ENCODE data around the gene FAM200B.

FAM200B gene

DNA sequence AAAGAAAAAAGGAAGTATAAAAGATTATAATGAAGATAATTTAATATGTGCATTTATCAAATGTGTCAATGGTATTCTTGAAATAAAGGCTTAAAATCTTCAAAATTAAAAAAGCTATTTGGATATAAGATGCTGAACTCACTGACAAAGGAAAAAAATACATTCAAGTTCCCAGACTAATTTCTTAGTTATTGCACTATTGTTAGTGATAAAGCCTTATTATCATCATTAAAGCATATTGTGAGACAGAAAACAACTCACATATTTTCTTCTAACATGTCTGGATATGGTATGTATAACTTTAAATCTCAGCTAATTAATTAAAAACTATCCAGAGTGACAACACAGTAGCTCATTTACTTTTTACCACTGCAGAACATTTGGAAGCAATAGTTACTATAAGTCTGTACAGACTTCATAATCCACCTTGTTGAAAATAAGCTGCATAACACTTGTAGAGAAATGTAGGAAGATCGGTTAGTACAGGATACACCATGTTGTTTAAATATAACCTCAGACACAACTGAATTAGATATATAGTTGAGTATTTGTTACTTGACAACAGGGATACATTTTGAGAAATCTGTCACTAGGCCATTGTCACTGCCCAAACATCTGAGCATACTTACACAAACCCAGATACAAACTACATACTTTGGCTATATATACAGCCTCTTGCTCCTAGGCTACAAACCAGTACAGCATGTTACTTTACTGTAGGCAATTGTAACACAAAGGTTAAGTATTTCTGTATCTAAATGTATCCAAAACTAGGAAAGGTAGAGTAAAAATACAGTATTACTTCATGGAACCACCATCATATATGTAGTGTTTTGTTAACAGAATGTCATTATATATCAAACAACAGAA lies 12.8 kb upstream of the FAM200B start:
- no peak for FAIRE-seq

- FAIRE-seq: no peak
Observed at GRCh38 chr4:15670576-15670975, 11.1 kb upstream of the FAM200B start.

GRCh38 chr4:15672101-15672500 lies 9.5 kb upstream of the FAM200B start:
- FAIRE-seq: no peak

- FAIRE-seq: no peak
Observed at GRCh38 chr4:15673337-15673736, 8.3 kb upstream of the FAM200B start.

GRCh38 chr4:15674046-15674445 lies 7.6 kb upstream of the FAM200B start:
- no peak for FAIRE-seq

DNA sequence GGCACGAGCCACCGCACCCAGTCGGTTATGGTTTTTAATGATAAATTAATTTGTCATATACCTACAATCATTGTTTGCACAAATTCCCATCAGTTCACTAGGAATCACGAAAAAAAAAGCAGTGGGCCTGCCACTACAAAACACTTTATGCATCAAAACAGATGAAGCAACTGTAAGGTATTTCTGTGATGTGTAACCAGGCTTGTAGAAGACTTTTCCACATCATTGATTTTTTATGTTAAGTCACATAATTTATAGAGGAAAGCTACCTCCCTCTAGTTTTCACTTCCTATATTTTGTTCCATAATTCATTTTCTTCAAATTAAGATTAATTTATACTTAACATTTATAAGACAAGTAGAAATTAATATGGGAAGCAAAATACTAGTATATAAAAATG lies 6.7 kb upstream of the FAM200B start:
- no peak for FAIRE-seq

DNA sequence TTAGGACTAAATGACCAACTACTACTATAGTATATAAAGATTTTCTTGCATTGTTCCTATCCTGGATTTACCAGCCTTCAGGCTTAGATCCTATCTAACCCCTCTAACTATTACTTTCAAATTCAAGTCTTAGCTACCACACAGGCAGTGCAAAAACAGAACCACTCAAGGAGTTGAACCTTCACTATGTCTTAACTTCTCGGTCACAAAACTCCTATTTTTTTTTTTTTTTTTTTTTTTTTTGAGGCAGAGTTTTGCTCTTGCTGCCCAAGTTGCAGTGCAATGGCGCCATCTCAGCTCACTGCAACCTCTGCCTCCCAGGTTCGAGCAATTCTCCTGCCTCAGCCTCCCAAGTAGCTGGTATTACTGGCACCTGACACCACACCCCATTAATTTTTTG lies 6.3 kb upstream of the FAM200B start:
- FAIRE-seq: no peak

- no peak for FAIRE-seq
Observed at GRCh38 chr4:15676039-15676438, 5.6 kb upstream of the FAM200B start.

DNA sequence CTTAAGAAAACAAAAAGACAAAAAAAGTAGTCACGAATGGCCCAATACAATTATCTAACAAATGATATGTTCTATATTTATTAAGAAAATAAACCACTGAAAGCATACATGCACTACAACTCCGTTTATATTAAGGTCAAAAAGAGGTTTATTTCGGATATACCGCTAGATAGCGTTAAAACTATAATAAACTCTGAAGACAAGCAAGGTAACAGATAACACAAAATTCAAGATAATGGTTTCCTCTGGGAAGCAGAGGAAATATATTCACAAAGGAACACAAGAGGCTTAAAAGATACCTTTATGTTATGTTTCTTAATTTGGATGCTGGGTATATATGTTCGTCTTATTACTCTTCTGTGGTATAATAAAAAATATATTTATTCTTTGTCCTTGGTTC lies 4.7 kb upstream of the FAM200B start:
- FAIRE-seq: no peak

DNA sequence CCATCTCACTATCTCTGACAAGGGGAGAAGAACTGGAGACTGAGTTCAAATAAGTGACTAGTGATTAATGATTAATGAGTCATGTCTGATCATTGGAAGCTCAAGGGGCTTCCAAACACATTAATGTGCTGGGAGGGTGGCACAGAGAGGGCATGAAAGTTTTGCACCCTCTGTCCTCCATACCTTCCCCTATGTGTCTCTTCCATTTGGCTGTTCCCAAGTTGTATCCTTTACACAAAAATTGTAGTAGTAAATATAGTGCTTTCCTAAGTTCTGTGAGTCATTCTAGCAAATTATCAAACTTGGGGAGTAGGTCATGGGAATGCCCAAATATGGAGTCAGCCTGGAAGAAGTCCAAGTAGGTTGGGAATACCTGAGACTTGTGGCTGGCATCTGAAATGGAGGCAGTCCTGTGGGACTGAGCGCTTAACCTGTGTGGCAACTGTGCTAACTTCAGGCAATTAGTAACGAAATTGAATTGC lies 4.1 kb upstream of the FAM200B start:
- FAIRE-seq: no peak

GRCh38 chr4:15681067-15681371 lies 608 bp upstream of the FAM200B start:
- no peak for FAIRE-seq

- FAIRE-seq: peak; percentile 55
Observed at GRCh38 chr4:15682242-15683142, 865 bp downstream of the FAM200B start.

DNA sequence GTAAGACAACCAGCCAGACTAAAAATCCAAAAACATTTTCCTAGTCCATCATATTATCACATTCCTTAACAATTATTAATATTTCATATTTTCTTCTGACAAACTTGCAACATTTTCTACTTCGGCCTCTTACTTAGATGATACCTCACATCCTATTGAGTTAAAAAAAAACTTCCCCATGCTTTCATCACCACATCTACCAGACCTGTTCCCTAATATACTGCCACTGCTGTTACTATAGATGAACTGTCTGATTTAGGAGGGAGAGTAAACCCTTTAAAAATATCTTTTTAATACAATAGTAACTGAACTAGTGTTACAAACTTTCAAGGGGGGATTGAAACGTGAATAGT lies 1.5 kb downstream of the FAM200B start:
- no peak for FAIRE-seq

- no peak for FAIRE-seq
Observed at GRCh38 chr4:15684498-15684897, 2.9 kb downstream of the FAM200B start.

DNA sequence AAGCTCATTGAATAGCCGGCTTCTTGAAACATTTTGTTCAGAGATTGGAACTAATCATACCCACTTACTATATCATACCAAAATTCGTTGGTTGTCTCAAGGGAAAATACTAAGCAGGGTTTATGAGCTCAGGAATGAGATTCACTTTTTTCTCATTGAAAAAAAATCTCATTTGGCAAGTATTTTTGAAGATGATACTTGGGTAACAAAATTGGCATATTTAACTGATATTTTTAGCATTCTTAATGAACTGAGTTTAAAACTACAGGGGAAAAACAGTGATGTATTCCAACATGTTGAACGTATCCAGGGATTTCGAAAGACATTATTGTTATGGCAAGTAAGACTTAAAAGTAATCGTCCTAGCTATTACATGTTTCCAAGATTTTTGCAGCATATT lies 6.4 kb downstream of the FAM200B start:
- FAIRE-seq: no peak

DNA sequence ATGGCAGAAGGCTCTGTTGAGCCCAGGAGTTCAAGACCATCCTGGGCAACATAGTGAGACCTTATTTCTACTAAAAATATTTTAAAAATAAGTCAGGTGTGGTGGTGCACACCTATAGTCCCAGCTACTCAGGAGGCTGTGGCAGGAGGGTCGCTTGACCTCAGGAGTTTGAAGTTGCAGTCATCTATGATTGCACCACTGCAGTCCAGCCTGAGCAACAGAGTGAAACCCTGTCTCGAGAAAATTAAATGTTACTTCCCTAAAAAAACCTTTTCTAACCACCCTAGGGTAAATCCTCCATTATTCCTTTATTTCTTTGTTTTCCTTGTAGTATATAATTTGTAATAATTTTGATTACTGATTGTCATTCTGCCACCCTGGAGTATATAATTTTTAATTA lies 7.9 kb downstream of the FAM200B start:
- no peak for FAIRE-seq

GRCh38 chr4:15690020-15690809 lies 8.6 kb downstream of the FAM200B start:
- no peak for FAIRE-seq

- FAIRE-seq: no peak
Observed at GRCh38 chr4:15691346-15692135, 9.9 kb downstream of the FAM200B start.

DNA sequence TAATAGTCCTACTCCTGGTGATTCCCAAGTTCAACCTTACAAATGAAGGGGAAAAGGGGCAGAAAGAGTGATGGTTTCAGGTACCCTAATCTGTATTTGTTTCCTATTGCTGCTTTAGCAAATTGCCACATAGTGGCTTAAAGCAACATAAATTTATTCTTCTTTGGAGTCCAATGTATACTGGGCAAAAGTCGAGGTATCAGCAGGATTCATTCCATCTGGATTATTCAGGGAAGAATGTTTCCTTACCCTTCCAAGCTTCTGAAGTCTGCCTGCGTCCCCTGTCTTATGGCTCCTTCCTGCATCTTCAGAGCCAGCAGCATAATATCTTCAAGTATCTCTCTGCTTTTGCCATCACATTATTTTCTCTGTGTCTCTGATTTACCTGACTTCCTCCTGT lies 11.0 kb downstream of the FAM200B start:
- no peak for FAIRE-seq

GRCh38 chr4:15694431-15694830 lies 12.8 kb downstream of the FAM200B start:
- FAIRE-seq: no peak

DNA sequence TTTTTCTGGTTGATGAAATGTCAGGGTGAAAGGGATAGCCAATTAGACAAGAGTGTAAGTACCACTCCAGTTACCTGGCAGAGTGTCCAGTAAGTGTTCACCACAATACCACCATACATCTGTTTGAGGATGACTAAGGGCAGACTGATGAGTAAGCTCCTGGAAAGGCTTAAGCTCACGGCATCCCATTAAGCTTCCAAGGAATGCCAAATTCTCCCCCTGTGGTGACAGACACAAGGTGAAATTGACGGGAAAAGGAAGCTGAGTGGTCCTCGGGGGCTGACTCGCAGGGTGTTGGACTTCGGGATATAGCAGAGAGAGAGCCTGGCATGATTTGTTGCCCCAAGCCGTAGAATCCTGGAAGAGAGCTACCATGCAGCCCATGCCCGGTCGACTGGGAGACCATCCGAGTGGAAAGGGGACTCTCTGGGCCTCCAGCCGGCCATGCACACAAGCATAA lies 13.6 kb downstream of the FAM200B start:
- FAIRE-seq: no peak

- no peak for FAIRE-seq
Observed at GRCh38 chr4:15695729-15696128, 14.1 kb downstream of the FAM200B start.

All from islet of Langerhans (tissue), 1 donor.